ENCODE measurements around the gene TIMM9.
"Not testable (repeated sequence)": the region's sequence is repeated elsewhere in the genome, so short reads cannot be mapped to it uniquely, and the experiment has no call there.

The TIMM9 gene

GRCh38 chr14:58398895-58399294 lies 28.4 kb downstream of the TIMM9 start:
- no peak for DNase-seq

GRCh38 chr14:58398495-58398894 lies 28.8 kb downstream of the TIMM9 start:
- no peak for DNase-seq

GRCh38 chr14:58397156-58397555 lies 30.2 kb downstream of the TIMM9 start:
- no peak for DNase-seq

- DNase-seq: peak; percentile 90
These were observed 31.2 kb downstream of the TIMM9 start, which contains the start of gene TOMM20L for GRCh38 chr14:58395812-58396788. TSS of gene TOMM20L (plus strand) at chr14:58395930. CDS start at chr14:58395958, 28 bp downstream.

- DNase-seq: no peak
These were observed 31.8 kb downstream of the TIMM9 start for GRCh38 chr14:58395562-58395811.

GRCh38 chr14:58390830-58391229 lies 36.5 kb downstream of the TIMM9 start:
- no peak for DNase-seq

GRCh38 chr14:58376791-58377190 lies 50.5 kb downstream of the TIMM9 start:
- DNase-seq: no peak

GRCh38 chr14:58368956-58369355 lies 58.4 kb downstream of the TIMM9 start:
- no peak for DNase-seq

- no peak for DNase-seq
These were observed 60.0 kb downstream of the TIMM9 start for GRCh38 chr14:58367296-58367695.

GRCh38 chr14:58364316-58364715 lies 63.0 kb downstream of the TIMM9 start:
- no peak for DNase-seq

- DNase-seq: no peak
These were observed 64.4 kb downstream of the TIMM9 start for GRCh38 chr14:58362798-58363412.

GRCh38 chr14:58362272-58362671 lies 65.1 kb downstream of the TIMM9 start:
- DNase-seq: not testable (repeated sequence)

All from right kidney (tissue), 1 donor.